Tibial nerve (tissue), 3 donors: ENCODE results near the gene PLCB4.

ENCODE experiments used
- POLR2A ChIP-seq, 2 donors: fragments of 450-650 bp; IDR thresholded peaks; one replicate each; pipeline ENCODE4 v1.6.1; 2017; ENCODE audit warnings: antibody characterized with exemption in 2 of 2, mild to moderate bottlenecking in 2 of 2, moderate library complexity in 2 of 2
- TF ChIP-seq, protein P1 (sequence below), 5 experiments: fragments of 200-600 bp in 3 of 5; fragments of 450-650 bp in 2 of 5; sonication (generic) in 3 of 5; IDR thresholded peaks; one replicate each; pipeline ENCODE4 v1.5.1; 2016 to 2019; ENCODE audit warnings: antibody characterized with exemption in 5 of 5, mild to moderate bottlenecking in 3 of 5, moderate library complexity in 2 of 5

DNA sequence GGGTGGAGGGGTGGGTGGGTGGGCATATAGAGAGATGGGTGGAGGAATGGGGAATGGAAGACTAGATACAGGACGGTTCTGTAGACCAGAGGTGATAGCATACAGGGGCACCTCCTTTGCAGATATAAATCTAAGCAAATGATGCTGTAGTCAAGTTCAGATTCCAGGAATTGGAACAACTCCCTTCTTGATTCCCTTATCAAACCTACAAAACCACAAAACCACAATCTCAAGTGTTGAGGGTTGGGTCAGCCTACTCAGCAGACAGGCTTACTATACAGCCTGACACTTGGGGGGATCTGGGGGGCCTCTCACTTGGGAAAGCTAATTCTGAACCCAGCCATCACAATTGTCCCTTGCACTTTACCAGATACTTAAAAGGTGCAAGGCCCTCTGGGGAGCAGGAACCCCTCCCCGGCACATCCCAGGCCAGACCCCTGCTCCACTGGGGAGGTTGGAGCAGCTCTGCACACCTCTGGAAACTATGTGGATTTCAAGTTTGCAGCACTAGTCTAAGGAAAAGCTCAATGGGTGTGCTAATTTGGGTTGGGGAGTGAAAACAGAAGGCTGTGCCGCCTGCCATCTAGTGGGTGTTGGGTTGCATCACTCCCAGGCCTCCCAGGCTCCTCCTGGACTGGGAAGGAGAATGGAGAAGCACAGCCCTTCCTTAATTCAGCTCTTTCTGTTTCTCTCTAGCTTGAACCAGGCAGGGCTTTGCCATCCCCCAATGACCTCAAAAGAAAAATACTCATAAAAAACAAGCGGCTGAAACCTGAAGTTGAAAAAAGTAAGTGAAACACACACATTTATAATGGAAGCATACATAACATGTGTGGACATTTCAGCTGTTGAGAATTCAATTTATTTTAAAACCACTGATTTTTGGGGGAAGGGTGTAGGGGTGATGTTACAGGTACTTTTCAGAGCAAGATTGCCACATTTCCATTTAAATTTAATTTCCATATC lies 324.3 kb downstream of the PLCB4 start:
- TF ChIP-seq, protein P1, sequence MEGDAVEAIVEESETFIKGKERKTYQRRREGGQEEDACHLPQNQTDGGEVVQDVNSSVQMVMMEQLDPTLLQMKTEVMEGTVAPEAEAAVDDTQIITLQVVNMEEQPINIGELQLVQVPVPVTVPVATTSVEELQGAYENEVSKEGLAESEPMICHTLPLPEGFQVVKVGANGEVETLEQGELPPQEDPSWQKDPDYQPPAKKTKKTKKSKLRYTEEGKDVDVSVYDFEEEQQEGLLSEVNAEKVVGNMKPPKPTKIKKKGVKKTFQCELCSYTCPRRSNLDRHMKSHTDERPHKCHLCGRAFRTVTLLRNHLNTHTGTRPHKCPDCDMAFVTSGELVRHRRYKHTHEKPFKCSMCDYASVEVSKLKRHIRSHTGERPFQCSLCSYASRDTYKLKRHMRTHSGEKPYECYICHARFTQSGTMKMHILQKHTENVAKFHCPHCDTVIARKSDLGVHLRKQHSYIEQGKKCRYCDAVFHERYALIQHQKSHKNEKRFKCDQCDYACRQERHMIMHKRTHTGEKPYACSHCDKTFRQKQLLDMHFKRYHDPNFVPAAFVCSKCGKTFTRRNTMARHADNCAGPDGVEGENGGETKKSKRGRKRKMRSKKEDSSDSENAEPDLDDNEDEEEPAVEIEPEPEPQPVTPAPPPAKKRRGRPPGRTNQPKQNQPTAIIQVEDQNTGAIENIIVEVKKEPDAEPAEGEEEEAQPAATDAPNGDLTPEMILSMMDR (IDR thresholded peaks at IDR 0.05) = peak; percentile 60 to 83 (median 71)
- TF ChIP-seq POLR2A (IDR thresholded peaks at IDR 0.05) = no peak
